Right atrium auricular region (tissue), 2 donors: ENCODE measurements around the gene HEATR1. TPM values are rescaled to one million over a fixed set of nuclear protein-coding genes. Genes with fewer than 3 reads are reported as not detected.

ENCODE experiments used
- DNase-seq: peaks from one replicate; pipeline ENCODE4 v3.0.0-alpha.2; 2019; ENCODE audit warnings: low spot score
- H3K27ac ChIP-seq, 2 donors: fragments of 200-600 bp; sonication (generic); 1 replicate in 1 of 2; 2 replicates in 1 of 2; pipeline ENCODE4 v1.5.1; 2016 to 2019
- H3K27me3 ChIP-seq, 2 donors: fragments of 200-600 bp; sonication (generic); one replicate each; pipeline versions ENCODE4 v1.5.1 to v1.6.0; 2017 to 2019
- H3K36me3 ChIP-seq: fragments of 200-600 bp; sonication (generic); one replicate; pipeline ENCODE4 v1.5.1; 2016
- H3K4me1 ChIP-seq, 2 donors: fragments of 200-600 bp; sonication (generic); one replicate each; pipeline versions ENCODE4 v1.5.1 to v1.6.0; 2017 to 2019
- H3K4me3 ChIP-seq, 2 donors: fragments of 200-600 bp; sonication (generic); 1 replicate in 1 of 2; 2 replicates in 1 of 2; pipeline ENCODE4 v1.5.1; 2017 to 2019; ENCODE audit warnings: mild to moderate bottlenecking in 1 of 2, moderate library complexity in 1 of 2
- H3K9me3 ChIP-seq, 2 donors: fragments of 200-600 bp; sonication (generic); one replicate each; pipeline ENCODE4 v1.5.1; 2019
- total RNA-seq, 2 donors: library from RNA; depleted of rRNA; stranded (reverse); fragments of >200 nt; gene quantifications; one replicate each; pipeline ENCODE4 v1.1.0, GENCODE V29; 2016
- TF ChIP-seq, protein P1 (sequence below), 2 donors: fragments of 200-600 bp; sonication (generic); IDR thresholded peaks; one replicate each; pipeline ENCODE4 v1.5.1; 2019; ENCODE audit warnings: antibody characterized with exemption in 2 of 2

The HEATR1 gene
- total RNA-seq, 2 donors from 2014 or later, result 7.1 to 8.6 TPM

DNA sequence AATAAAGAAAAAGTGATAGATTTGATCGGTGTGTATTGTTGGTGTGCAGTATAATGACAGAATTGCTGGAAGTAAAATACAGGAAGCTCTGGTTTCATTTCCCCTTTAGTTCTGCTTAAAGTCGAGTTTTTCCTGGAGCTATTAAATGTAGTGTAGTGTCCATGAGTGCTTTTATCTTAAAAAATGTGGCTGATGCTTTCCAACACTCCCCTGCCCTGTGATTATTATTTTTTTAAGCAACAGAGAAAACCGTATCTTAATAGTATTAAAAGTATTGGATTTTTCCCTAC lies 79.5 kb downstream of the HEATR1 start:
- H3K4me1 ChIP-seq, result peaks cover 0 to 17% of the 10 kb centered on the region in 2 donors
- TF ChIP-seq, protein P1, sequence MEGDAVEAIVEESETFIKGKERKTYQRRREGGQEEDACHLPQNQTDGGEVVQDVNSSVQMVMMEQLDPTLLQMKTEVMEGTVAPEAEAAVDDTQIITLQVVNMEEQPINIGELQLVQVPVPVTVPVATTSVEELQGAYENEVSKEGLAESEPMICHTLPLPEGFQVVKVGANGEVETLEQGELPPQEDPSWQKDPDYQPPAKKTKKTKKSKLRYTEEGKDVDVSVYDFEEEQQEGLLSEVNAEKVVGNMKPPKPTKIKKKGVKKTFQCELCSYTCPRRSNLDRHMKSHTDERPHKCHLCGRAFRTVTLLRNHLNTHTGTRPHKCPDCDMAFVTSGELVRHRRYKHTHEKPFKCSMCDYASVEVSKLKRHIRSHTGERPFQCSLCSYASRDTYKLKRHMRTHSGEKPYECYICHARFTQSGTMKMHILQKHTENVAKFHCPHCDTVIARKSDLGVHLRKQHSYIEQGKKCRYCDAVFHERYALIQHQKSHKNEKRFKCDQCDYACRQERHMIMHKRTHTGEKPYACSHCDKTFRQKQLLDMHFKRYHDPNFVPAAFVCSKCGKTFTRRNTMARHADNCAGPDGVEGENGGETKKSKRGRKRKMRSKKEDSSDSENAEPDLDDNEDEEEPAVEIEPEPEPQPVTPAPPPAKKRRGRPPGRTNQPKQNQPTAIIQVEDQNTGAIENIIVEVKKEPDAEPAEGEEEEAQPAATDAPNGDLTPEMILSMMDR (IDR thresholded peaks at IDR 0.05), result no peak
- H3K36me3 ChIP-seq, result peaks cover 34% of the 10 kb centered on the region
- H3K9me3 ChIP-seq, result no peaks in the 10 kb centered on the region
- DNase-seq, result no peak
- peak overlapping the region; percentile 80 to 85 for H3K4me3 ChIP-seq
- peak overlapping the region; percentile 90 to 95 for H3K27ac ChIP-seq
- no peaks in the 10 kb centered on the region for H3K27me3 ChIP-seq

DNA sequence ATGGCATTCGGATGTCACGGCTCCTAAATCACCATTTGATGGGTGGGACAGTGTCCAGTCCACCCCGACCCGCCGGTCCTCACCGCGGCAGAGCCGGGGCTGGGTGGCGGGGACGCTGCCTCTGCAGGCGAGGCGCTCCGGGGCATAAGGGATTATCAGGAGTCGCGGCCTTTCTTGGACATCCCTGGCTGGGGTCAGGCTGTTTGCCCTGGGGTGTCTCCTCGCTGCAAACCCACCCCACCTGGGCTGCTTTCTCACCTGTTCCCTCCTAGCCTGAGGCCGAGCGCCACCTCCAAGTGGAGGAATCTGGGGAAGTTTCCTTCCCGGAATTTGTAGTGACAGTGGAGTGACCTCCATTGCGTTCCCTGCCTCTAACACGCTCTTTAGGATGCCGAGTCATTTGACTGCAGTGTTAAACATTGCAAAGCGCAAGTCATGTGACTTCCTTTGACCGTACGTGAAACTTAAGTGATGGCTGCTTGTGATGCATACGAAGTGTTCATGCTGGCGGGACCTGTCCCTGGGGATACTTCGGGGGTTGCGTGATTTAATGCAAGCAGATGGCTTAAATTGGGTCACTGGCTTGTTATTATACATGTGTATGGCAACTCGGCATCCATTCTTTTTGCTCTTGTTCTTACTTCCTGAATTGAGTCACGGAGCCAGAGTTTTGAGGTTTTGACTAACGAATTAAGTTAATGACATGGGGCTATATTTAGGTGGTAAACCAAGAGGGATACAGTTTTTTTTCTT lies 80.0 kb downstream of the HEATR1 start:
- H3K27ac ChIP-seq, result peak overlapping the region; percentile 90 to 95
- H3K4me3 ChIP-seq, result peak overlapping the region; percentile 80 to 85
- peaks cover 34% of the 10 kb centered on the region for H3K36me3 ChIP-seq
- TF ChIP-seq, protein P1 (IDR thresholded peaks at IDR 0.05), result no peak
- peak; percentile 64 for DNase-seq
- H3K27me3 ChIP-seq, result no peaks in the 10 kb centered on the region
- no peaks in the 10 kb centered on the region for H3K9me3 ChIP-seq
- peaks cover 0 to 17% of the 10 kb centered on the region in 2 donors for H3K4me1 ChIP-seq

DNA sequence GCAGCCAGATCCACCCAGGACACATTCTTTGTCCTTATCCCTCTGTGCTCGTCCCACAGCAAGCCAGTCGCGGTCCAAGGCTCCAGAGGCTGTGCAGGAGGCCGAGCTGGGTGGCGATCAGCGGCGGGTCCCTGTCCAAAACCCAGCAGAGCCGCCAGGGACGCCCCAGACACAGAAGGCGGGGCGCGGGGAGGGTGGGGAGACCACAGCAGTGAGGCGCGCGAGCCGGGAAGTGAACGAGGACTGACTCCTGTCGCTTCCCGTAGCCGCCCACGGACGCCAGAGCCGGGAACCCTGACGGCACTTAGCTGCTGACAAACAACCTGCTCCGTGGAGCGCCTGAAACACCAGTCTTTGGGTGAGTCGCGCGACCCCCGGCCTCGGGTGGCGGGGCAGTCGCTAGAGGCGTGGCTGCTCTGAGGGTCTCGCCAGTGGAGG lies 80.6 kb downstream of the HEATR1 start, which contains the start of gene LGALS8:
LGALS8 (plus strand) TSS at position 279 of the 438 bp plus-strand sequence. CDS start 2,089 bp downstream, outside the sequence.
- Histone ChIP-seq H3K9me3 (no peaks in the 10 kb centered on the region), H3K27me3 (no peaks in the 10 kb centered on the region), H3K36me3 (peaks cover 29% of the 10 kb centered on the region), H3K4me3 (peak within 1 kb of the TSS; percentile 80 to 85), H3K27ac (peak within 1 kb of the TSS; percentile 90 to 95), H3K4me1 (peaks cover 0 to 17% of the 10 kb centered on the region in 2 donors)
- DNase-seq, result peak; percentile 93
- TF ChIP-seq, protein P1 (IDR thresholded peaks at IDR 0.05), result no peak

DNA sequence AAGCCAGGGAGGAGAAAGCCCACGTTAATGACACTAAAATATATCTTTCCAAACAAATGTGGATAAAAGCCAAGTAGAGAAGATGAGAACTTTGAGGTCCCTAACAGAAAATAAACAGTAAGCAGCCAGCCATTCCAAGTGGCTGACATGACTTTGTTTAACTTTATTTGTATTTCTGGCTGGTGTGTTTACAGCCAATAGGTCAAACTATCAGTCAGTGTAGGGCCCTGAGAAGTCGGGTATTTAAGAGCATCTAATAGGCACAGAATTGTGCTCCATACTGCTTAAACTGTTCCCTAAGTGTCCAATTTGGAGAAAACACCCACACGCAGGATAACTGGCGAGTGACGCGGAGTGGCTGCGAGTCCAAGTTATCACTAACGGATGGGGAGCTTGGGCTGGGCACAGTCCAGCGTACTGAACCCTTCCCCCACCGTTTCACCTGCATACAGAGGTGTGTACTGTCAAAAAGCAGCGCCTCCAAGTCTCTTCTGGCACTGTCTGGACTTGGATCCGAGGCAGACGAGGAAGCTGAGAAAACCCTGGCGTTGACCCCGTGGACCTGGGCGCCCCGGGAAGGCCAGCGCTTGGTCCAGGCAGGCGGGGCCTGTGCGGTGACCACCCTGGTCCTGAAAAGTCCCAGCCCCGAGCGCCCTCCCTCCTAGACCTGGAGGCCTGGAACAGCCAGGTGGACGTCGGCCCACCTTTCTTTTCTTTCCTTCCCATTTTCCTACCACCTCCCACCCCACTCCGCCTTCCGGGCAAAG lies 81.2 kb downstream of the HEATR1 start:
- H3K27me3 ChIP-seq, result no peaks in the 10 kb centered on the region
- H3K36me3 ChIP-seq, result peaks cover 25% of the 10 kb centered on the region
- no peak for DNase-seq
- peaks cover 0 to 17% of the 10 kb centered on the region in 2 donors for H3K4me1 ChIP-seq
- H3K9me3 ChIP-seq, result no peaks in the 10 kb centered on the region
- H3K4me3 ChIP-seq, result peak overlapping the region; percentile 80 to 85
- TF ChIP-seq, protein P1 (IDR thresholded peaks at IDR 0.05), result no peak
- peak overlapping the region; percentile 90 to 95 for H3K27ac ChIP-seq

DNA sequence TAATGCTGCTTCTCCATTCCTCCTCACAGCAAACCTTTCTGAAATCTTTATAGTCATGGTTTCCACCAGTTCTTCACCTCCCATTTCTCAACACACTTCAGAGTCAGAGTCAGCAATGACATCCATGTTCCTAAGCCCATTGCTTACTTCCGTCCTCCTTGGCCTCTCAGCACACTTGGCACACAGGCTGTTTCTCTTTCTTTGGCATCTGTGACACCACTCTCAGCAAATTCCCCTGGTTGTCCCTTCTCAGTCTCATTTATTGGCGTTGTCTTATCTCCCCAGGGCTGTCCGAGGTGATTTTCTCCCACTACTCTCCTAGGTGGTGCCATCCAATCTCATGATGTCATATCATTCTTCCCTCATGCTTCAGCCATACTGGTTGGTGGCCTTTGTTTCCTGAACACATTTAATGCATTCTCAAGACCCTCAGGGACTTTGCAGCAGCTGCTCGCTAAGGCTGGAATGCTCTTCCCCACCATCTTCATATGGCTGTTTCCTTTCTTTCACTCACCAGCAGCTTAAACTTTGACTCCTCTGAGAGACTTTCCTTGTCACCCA lies 83.8 kb downstream of the HEATR1 start:
- Histone ChIP-seq H3K4me3 (no peak overlapping the region), H3K9me3 (no peaks in the 10 kb centered on the region), H3K36me3 (no peaks in the 10 kb centered on the region), H3K27me3 (no peaks in the 10 kb centered on the region), H3K4me1 (peaks cover 0 to 16% of the 10 kb centered on the region in 2 donors), H3K27ac (peak overlapping the region in 1 of 2 donors; percentile 55)
- DNase-seq, result no peak
- TF ChIP-seq, protein P1 (IDR thresholded peaks at IDR 0.05), result no peak
